AG04450 (cell line): Measurements from ENCODE around the gene RIN3. TPM values are rescaled to one million over a fixed set of nuclear protein-coding genes. Genes with fewer than 3 reads are reported as not detected.

Source experiments
- CTCF ChIA-PET: fragments of 300-600, 350-600 bp; formaldehyde crosslinking; extraction: SDS; loops from one replicate; lab custom pipeline; 2022; ENCODE audit warnings: antibody characterized with exemption, inconsistent platforms; lab: Charles Lee
- POLR2A ChIA-PET: fragments of 350-600 bp; formaldehyde crosslinking; extraction: SDS; loops from one replicate; lab custom pipeline; 2021; ENCODE audit warnings: antibody characterized with exemption, inconsistent platforms; lab: Yijun Ruan, JAX
- DNase-seq: peaks from one replicate; pipeline ENCODE4 v3.0.0-alpha.2; 2011; ENCODE audit warnings: low read depth, low spot score
- H3K27ac ChIP-seq: one replicate; pipeline ENCODE4 v1.5.1; 2012; ENCODE audit warnings: low read depth, low read length, control low read depth
- H3K27me3 ChIP-seq: one replicate; pipeline ENCODE4 v1.6.0; 2012; ENCODE audit warnings: low read length; ENCODE audit not compliant: control insufficient read depth, insufficient read depth
- H3K4me3 ChIP-seq: 2 replicates; pipeline ENCODE4 v1.5.1; 2011; ENCODE audit warnings: mild to moderate bottlenecking, low read depth, low read length, control low read depth
- H3K9me3 ChIP-seq: 2 replicates; pipeline ENCODE4 v1.5.1; 2012; ENCODE audit warnings: low read length; ENCODE audit not compliant: control insufficient read depth, insufficient read depth
- polyA plus RNA-seq: library from polyadenylated mRNA; depleted of rRNA; stranded (reverse); fragments of >200 nt; gene quantifications from 2 replicates; pipeline ENCODE4 v1.2.3, GENCODE V29; 2011
- TF ChIP-seq, protein P1 (sequence below): IDR thresholded peaks from 2 replicates; pipeline ENCODE4 v1.5.1; 2011; ENCODE audit warnings: low read depth, low read length, control low read depth, inconsistent platforms

The RIN3 gene
- polyA plus RNA-seq, 1 experiment = 3.7 TPM

- Histone ChIP-seq H3K9me3 (no peaks in the 10 kb centered on the region; the same call in 1 of the 2 replicates), H3K27ac (no peak overlapping the region), H3K27me3 (no peaks in the 10 kb centered on the region), H3K4me3 (peak overlapping the region; percentile 77)
- DNase-seq = no peak
- ChIA-PET POLR2A (interaction anchor here (0.9 kb wide), 1 partner anchor 25 kb away, joined by 3 read pairs; no protein-coding TSS in a partner anchor), CTCF (no interaction called here)
- TF ChIP-seq, protein P1, sequence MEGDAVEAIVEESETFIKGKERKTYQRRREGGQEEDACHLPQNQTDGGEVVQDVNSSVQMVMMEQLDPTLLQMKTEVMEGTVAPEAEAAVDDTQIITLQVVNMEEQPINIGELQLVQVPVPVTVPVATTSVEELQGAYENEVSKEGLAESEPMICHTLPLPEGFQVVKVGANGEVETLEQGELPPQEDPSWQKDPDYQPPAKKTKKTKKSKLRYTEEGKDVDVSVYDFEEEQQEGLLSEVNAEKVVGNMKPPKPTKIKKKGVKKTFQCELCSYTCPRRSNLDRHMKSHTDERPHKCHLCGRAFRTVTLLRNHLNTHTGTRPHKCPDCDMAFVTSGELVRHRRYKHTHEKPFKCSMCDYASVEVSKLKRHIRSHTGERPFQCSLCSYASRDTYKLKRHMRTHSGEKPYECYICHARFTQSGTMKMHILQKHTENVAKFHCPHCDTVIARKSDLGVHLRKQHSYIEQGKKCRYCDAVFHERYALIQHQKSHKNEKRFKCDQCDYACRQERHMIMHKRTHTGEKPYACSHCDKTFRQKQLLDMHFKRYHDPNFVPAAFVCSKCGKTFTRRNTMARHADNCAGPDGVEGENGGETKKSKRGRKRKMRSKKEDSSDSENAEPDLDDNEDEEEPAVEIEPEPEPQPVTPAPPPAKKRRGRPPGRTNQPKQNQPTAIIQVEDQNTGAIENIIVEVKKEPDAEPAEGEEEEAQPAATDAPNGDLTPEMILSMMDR = no peak
Measured at GRCh38 chr14:92514844-92515514, 1.4 kb downstream of the RIN3 start.

DNA sequence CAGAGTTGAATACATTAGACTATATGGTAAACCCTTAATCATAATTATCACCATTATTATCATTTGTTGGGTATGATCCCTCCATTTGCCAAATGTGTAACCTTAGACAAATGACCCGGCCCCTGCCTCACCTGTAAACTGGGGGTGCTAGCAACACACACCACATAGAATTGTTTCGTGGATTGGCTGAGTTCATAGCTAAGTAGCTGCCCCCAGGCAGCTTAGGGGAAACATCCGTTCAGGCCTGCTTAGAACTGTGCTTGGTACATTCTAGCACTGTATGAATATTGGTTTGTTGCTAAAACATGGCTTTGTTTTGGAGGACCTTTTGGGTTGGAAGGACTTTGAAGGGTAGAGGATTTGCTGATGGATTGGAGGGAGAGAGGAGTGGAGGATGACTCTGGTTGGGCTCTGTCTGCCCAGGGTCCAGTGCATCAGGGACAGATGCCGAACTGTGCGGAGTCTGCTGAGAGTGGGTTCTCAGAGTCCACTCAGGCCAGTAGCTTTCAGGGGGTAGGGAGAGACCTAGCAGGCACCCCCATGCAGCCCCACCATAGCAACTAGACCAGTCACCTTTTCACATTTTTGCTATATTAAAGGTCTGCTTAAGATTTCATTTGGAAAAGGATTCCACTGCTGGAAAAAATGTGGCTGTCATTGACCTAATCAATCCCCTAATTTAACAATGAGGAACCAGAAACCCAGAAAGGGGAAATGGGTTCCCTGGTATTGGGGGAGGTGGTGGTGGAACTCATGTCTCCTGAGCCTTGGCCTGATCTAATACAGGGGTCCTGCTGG, 2.2 kb downstream of the RIN3 start:
- no peak for DNase-seq
- H3K4me3 ChIP-seq = no peak overlapping the region
- ChIA-PET POLR2A (interaction anchor here (0.9 kb wide), 1 partner anchor 24 kb away, joined by 3 read pairs; no protein-coding TSS in a partner anchor), CTCF (interaction anchor here (0.5 to 0.6 kb wide), 2 partner anchors 35 to 180 kb away, joined by 3 to 5 read pairs; no protein-coding TSS in a partner anchor)
- TF ChIP-seq, protein P1 = no peak
- H3K27ac ChIP-seq = no peak overlapping the region
- H3K27me3 ChIP-seq = no peaks in the 10 kb centered on the region
- H3K9me3 ChIP-seq = no peaks in the 10 kb centered on the region; the same call in 1 of the 2 replicates

DNA sequence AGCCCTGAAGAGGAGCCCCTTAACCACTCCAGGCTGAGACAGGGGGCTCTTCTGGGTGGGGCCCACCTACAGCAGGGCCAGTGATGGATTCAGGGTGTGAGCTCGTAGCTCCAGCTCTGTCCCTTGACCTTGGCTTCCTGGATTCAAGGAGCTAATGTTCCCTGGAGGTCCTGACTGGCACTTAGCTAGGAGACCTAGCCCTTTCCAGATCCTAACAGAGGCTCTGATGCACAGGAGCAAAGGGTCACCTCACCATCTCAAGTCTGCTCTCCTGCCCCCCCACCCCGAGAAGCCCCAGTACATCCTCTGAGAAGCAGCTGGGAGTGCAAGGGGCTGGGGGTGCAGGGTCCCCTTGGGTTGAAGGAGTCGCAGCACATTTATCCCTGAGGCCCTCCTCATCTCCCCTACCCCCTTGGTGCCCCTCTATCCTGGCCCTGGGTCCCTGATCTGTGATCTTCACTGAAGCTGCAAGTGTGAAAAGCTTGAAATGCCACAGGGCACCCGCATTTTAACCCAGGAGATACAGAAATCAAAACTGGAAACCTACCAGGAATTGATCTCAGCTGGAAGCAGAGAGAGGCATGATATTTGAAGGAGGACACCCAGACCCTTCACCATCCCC, 2.9 kb downstream of the RIN3 start:
- TF ChIP-seq, protein P1 = no peak
- no peak for DNase-seq
- no peak overlapping the region for H3K27ac ChIP-seq
- H3K4me3 ChIP-seq = no peak overlapping the region
- no peaks in the 10 kb centered on the region; the same call in 1 of the 2 replicates for H3K9me3 ChIP-seq
- ChIA-PET POLR2A (interaction anchor here (0.6 kb wide), 1 partner anchor 70 kb away, joined by 4 read pairs; no protein-coding TSS in a partner anchor), CTCF (interaction anchor here (0.5 to 0.6 kb wide), 2 partner anchors 18 to 36 kb away, joined by 3 to 4 read pairs; no protein-coding TSS in a partner anchor)
- H3K27me3 ChIP-seq = no peaks in the 10 kb centered on the region

GRCh38 chr14:92516966-92517506, 3.5 kb downstream of the RIN3 start:
- no peak overlapping the region for H3K27ac ChIP-seq
- H3K27me3 ChIP-seq = no peaks in the 10 kb centered on the region
- no peaks in the 10 kb centered on the region; the same call in 1 of the 2 replicates for H3K9me3 ChIP-seq
- TF ChIP-seq, protein P1 = no peak
- no peak for DNase-seq
- H3K4me3 ChIP-seq = no peak overlapping the region
- ChIA-PET CTCF (interaction anchor here (0.5 kb wide), 1 partner anchor 17 kb away, joined by 4 read pairs; no protein-coding TSS in a partner anchor), POLR2A (interaction anchor here (0.6 kb wide), 1 partner anchor 70 kb away, joined by 4 read pairs; no protein-coding TSS in a partner anchor)
